ENCODE results near the gene CDK7.
"Not testable (repeated sequence)": the region's sequence is repeated elsewhere in the genome, so short reads cannot be mapped to it uniquely, and the experiment has no call there.

The CDK7 gene

DNA sequence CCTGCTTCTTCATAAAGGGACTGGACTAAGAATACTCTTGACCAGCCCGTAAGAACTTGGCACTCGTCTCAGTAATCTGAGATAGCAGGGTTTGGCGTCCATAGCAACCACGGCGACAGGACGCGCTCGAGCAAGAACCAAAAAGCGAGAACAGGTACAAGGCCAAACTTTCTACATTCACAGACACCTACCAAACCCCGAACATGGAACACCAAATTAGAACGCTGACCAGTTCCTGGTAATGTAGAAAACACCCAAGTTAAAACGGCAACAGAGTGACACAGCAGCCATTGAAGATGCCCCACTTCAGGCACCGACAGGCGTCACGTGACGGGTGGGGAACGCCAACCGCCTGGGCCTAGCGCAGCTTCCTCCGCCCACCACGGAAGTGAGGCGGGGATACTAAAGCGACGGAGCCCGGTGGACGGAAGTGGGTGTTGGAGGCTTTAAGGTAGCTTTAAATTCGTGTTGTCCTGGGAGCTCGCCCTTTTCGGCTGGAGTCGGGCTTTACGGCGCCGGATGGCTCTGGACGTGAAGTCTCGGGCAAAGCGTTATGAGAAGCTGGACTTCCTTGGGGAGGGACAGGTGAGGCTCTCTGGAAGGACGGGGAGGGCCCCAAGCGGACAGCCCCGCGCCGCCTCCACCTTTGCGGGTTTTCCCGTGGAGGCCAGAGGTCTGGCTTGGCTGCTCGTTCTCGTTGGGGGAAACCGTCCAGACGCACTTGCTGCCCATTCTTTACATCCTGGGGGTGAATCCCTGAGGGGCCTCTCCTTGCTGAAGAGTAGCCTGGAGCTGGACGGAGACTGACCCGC lies at the start of gene CDK7:
TSS of gene CDK7 (plus strand) at position 430 of the 812 bp plus-strand sequence. CDS start at position 520, 90 bp downstream.
- DNase-seq: peak; percentile 83

DNA sequence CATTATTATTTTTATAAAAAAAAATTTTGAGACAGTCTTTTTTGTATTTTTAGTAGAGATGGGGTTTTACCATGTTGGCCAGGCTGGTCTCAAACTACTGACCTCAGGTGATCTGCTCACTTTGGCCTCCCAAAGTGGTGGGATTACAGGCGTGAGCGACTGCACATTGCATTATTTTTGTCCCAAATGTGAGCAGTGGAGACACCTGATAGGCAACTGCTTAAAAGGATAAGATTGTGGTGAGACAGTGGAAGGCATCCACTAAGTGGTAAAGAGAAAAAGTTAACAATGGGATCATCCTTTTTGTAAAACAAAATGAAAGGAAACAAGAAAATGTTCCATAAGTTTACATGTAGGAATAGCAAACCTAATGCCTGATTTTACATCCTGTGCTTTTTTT lies 47.3 kb upstream of the CDK7 start:
- DNase-seq: no peak

DNA sequence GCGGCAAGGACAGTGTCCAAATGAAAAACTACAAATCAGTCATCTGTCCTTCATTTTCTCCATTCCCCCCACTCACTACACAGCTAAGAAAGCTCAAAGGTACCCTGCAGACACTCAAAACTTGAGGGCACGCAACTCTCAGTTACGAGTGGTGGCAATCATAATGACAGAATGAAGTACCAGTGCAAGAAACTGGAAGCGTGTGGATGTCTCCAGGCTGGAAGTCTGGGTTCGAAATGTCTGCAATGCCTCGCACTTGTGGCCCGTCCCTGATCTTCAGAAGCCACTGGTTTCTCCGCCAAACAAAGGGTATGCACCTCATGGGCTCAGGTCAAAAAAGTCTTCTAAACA lies 45.9 kb upstream of the CDK7 start:
- no peak for DNase-seq

DNA sequence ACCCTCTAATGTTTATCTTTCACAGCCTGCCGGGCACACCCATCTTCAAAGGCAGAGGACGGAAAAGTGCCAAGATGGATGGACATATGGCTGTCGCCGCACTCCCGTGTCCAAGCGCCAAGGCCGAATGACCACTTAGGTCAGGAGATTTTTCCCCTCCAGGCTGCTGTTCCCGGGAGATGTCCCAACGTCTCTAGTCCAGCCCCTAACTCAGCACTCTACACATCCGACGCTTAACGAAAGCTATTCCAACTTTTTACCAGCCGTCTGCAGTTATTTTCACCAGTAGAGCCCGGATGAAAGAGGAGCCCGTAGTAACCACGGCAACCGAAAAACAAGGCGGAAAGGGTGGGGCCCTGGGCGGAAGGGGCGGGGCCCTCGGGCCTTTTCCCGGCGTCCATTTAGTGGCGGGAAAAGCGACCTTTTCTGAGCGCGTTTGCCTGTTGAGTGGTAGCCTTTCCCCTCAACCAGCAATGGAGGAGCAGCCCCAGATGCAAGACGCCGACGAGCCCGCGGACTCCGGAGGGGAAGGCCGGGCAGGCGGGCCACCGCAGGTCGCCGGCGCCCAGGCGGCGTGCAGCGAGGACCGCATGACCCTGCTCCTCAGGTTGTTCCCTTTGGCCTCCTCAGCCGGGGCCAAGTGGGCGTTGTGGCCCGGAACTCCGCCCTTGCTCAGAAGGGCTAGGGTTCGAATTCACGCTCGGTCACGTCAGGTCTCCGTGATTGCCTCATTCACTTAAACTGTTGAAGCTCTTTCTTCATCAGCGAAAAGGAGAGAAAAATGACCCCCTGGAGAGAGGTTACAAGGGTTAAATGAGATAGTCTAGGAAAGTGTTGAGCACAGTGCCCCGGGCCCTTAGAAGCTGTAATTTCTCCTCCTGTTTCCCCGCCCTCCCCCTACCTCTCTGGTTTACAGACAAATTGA lies 45.3 kb upstream of the CDK7 start, which contains the start of gene CENPH:
TSS of gene CENPH (plus strand) at position 422 of the 925 bp plus-strand sequence. CDS start at position 474, 52 bp downstream.
- DNase-seq: peak; percentile 92

DNA sequence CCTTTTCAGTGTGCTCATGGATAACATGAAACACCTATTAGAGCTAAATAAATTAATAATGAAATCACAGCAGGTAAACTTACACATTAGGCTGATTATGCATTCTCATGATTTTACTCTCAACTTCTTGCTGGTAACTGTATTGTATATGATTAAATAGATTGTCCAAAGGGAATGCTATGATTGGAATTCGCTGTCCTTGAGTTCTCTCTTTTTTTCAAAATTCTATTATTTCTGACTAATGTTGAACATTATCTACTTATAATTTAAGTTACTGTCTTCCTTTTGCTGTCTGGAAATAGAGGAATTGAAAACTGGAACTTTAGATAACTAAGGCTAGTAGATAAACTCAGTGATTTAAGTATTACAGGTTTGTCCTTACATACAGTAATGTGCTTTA lies 32.2 kb upstream of the CDK7 start:
- DNase-seq: no peak

DNA sequence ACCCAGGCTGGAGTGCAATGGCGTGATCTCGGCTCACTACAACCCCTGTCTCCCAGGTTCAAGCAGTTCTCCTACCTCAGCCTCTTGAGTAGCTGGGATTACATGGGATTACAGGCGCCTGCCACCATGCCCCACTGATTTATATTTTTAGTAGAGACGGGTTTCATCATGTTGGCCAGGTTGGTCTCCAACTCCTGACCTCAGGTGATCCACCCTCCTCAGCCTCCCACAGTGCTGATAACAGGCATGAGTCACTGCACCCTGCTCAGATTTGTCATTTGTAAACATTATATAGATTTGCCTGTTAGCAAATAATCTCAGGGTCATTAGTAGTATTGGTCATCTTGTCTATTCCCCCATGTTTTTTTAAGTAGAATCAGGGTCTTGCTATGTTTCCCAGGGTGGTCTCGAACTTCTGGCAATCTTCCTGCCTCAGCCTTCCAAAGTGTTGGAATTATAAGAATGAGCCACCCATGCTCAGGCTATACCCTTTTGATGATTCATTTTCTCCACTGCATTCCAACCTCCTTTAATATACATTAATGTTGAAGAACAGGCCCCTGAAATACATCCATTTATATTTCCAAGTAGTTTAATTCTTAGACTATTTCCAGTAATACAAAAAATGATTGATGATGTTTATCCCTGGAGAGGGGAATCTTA lies 28.0 kb upstream of the CDK7 start:
- DNase-seq: no peak

DNA sequence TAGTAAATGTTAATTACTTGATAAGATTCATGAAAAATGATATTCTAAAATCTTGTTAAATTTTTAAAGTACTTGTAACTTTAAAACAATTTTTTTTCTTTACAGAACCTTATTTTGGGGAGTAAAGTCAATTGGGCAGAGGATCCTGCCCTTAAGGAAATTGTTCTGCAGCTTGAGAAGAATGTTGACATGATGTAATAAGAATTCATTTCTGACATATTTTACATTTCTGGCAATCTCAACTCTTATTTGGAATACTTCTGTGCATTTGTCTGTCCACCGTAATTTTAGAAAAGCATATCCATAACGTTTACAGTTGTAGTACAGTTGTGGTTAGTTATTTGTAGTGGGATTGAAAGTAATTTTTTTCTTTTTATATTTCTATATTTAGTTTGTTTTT lies 25.1 kb upstream of the CDK7 start:
- DNase-seq: no peak

DNA sequence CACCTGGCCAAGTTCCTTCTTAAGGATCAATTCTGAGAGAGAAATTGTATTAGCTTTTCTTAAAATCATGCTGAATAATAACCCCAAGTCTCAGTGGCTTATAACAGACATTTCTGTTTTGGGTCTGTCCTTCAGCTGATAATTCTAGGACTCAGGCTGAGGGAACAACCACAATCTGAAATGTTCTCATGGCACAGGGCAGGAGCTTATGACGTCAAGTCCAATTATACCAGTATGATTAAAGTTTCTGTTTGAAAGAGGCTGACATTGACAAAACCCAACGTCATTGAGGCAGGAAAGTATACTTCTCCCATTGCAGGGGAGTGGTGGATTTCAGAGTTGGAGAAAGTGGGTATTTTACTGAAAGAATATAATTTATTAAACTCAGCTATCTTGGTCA lies 23.5 kb upstream of the CDK7 start:
- no peak for DNase-seq

DNA sequence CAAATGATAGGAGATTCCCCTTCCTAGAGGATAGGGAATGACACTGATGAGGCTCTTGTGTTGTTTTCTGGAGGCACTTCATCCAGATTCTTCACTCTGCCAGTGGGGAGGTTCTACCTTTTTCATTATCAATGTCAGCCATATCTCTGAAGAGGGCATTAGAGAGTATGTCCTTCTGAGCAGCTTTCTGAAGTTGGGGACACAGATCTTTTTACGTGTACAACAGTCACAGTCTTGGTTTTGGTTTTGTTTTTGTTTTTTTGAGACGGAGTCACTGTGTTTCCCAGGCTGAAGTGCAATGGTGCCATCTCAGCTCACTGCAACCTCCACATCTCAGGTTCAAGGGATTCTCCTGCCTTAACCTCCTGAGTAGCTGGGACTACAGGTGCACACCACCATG lies 22.7 kb upstream of the CDK7 start:
- DNase-seq: no peak

DNA sequence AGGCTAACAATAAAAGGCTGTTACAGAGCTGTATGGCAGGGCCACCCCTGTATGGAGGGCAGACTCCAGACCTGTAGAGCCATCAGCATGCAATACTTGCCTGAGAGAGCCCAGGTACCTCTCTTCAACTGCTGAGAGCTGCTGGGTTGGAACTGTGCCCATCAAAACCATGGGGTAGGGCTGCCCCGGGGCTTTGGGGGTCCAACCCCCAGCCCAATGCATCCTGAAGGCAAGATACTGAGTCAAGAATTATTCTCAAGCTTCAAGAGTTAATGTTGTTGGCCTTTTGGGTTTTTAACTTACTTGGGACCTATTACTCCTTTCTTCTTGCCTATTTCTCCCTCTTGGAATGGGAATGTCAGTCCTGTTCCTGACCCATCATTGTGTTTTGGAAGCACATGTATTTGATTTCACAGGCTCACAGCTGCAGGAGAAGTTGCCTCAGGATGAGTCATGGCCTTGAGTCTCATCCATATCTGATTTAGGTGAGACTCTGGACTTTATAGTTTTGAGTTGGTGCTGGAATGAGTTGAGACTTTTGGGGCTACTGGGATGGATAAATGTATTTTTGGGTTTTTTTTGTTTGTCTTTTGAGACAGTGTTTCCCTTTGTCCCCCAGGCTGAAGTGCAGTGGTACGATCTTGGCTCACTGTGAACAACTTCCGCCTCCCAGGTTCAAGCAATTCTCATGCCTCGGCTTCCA lies 21.0 kb upstream of the CDK7 start:
- DNase-seq: no peak

DNA sequence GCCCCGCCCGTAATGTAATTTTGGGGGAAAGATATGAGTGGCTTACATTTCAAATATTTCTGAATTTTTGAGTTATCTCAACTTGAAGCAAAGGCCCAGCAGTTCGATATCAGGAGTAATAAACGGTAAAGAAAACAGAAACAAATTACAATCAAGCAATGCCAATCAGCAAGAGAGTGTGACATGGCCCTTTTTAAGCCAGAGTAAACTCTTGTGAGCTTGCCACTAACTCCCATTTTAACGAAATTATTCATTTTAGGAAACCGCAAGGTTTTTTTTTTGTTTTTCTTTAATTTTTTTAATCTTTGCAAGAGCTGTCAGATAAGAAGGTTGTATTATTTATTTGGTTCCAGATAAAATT lies 17.6 kb upstream of the CDK7 start:
- DNase-seq: no peak

DNA sequence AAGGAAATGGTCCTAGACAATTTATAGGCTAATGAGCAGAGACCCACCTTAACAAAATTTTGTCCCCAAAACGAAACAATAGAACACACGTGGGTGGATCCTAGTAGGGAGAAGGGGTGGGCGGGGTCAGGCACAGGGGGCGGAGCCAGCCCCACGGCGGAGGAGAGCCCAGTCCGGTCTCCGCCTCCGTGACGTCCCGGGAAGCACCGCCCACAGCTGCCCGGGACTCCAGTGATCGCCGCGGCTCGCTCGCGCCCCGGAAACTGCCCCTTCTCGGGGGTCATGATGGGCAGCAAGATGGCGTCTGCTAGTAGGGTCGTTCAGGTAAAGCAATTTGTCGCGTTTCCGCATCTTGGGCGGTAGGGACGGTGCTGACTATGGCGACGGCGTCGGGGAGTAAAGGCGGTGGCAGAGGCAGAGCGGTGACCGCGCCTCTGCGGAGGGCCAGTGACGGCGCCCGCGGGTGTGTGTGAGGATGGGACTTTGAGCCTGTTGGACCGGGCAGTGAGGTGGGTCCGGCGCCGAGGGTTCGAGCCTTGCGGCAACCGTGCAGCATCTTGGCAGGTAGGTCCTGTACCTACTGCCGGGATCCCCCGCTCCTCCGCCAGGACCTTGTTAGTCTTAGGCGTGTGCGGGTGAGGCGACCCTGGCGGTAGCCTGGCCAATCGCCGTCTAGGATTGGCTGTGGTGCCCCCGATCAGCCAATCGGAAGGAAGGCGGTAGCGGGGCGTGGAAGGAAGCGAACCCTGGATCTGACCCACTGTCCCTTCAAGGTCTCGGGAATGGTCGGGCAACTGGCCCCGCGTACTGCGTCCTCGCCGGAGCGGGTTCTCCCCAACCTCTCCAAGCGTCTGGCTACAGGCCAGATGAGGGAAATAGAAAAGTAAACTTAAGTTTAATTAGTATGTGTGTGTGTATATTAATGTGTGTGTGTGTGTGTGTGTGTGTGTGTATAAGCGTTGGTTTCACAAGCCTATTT lies 16.8 kb upstream of the CDK7 start:
- DNase-seq: peak; percentile 83

DNA sequence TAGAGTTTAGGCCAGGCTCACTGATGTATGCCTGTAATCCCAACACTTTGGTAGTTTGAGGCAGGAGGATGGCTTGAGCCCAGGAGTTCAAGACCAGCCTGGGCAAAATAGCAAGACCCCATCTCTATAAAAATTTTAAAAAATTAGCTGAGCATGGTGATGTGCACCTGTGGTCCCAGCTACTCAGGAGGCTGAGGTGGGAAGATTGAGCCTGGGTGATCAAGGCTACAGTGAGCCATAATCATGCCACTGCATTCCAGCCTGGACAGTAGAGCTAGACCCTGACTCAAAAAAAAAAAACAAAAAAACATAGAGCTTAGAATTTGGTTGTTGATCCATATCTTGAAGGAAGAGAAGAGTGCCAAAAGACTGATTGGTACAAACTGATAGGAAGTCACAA lies 14.7 kb upstream of the CDK7 start:
- no peak for DNase-seq

DNA sequence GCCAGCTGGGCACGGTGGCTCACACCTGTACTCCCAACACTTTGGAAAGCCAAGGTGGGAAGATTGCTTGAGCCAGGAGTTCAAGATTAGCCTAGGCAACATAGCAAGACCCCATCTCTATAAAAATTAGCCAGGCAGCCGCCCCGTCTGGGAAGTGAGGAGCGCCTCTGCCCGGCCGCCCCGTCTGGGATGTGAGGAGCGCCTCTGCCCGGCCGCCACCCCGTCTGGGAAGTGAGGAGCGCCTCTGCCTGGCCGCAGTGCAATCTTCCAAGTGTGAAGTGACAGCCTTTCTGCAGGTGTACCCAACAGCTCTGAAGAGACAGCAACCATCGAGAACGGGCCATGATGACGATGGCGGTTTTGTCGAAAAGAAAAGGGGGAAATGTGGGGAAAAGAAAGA lies 14.3 kb upstream of the CDK7 start:
- not testable (repeated sequence) for DNase-seq

DNA sequence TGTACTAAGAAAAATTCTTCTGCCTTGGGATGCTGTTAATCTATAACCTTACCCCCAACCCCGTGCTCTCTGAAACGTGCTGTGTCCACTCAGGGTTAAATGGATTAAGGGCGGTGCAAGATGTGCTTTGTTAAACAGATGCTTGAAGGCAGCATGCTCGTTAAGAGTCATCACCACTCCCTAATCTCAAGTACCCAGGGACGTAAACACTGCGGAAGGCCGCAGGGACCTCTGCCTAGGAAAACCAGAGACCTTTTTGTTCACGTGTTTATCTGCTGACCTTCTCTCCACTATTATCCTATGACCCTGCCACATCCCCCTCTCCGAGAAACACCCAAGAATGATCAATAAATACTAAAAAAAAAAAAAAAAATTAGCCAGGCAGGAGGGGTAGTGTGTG lies 13.9 kb upstream of the CDK7 start:
- not testable (repeated sequence) for DNase-seq

DNA sequence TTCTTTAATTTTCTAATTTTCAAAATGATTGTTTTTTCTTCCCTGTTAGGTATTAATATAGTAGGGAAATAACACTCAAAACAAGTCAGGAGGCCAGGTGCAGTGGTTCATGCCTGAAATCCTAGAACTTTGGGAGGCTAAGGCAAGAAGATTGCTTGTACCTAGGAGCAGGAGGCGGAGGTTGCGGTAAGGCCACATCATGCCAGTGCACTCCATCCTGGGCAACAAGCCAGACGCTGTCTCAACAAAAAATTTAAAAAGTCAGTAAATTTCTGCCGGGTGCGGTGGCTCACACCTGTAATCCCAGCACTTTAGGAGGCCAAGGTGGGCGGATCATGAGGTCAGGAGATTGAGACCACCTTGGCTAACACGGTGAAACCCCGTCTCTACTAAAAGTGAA lies 10.2 kb upstream of the CDK7 start:
- DNase-seq: no peak

DNA sequence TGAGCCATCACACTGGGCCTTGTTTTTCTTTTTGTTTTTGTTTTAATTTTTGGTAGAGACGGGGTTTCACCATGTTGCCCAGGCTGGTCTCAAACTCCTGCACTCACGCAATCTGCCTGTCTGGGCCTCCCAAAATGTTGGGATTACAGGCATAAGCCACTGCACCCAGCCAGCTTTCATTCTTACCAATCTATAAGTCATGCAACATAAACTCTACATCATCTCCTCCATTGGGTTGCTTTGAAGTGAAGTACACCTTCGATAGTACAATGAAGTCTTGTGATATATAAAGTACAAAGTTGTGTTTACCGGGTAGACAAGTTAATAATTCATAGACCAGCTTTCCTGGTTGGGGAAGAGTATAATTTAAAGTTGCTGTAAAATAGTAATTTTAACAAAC lies 8.8 kb upstream of the CDK7 start:
- DNase-seq: no peak

DNA sequence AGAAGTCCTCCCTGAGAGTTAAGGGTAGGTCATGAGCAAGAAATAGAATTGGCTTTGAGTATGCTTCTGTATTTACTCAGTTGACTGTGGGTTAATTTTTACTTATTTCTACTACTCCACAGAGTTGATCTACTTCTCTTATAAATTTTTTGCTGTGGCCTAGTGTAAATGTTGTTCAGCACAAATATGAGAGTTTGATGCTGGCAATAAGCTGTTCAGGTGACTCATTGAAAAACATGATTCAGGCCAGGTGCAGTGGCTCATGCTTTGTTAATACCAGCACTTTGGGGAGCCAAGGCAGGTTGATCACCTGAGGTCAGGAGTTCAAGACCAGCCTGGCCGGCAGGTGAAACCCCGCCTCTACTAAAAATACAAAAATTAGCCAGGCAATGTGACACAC lies 4.5 kb upstream of the CDK7 start:
- DNase-seq: no peak

DNA sequence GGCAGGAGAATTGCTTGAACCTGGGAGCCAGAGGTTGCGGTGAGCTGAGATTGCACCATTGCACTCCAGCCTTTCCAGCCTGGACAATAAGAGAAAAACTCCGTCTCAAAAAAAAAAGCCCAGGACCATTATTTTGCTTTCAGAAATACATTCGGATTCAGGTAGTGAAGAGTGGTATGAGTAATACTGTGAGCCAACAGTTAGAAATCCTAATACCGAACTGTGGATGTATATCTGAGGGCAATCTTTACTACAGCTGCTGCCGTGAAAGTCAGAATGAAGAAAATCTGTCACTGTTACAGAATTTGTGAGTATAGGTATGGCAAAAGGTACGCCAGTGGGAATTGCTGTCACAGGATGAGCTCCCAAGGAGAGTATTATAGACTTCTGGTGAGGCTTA lies 3.4 kb upstream of the CDK7 start:
- DNase-seq: no peak

DNA sequence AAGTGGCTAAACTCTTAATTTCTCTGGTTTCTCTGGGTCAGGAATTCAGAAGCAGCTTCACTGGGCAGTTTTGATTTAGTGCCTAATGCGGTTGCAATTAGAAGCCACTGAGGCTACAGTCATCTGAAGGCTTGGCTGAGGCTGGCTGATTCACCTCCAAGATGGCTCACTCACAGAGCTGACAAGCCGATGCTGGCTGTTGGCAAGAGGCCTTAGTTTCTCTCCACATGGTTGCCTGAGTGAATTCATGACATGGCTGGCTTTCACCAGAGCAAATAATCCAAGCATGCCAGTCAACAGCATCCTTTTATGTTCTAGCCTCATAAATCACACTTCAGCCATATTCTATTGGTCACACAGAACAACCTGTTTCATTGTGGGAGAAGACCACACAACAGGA lies 2.8 kb upstream of the CDK7 start:
- peak; percentile 4 for DNase-seq

DNA sequence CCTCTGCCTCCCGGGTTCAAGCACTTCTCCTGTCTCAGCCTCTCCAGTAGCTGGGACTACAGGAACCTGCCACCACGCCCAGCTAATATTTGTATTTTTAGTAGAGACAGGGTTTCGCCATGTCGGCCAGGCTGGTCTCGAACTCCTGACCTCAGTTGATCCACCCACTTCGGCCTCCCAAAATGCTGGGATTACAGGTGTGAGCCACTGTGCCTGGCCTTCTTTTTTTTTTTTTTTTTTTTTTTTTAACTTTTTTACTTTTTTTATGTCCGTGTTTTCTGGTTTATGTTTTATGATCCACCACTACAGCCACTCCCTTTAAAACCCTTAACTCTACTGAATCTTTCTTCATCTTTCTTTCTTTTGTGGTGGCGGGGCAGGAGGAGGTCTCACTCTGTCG lies 2.0 kb downstream of the CDK7 start:
- not testable (repeated sequence) for DNase-seq

DNA sequence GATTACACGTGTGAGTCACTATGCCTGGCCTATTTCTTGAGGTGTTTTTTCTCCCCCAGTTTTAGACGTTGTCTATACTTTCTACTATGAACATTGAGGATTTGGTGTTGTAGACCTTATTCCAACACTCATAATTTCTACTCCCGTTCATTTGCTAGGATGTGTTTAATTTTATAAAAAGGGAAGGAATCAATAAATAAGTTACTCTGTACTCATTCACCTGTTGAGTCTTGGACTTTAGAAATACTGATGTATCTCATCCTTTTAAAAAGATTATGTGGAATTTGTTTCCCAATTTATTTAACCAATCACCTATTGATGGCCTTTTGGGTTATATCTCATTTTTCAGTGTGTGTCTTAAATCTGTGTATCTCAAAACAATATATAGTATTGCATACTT lies 3.2 kb downstream of the CDK7 start:
- DNase-seq: no peak

Data from kidney glomerular epithelial cell (primary cell).